OCI-LY1 (cell line): Measurements from ENCODE around the gene IFNAR2.
"Not testable (repeated sequence)": the region's sequence is repeated elsewhere in the genome, so short reads cannot be mapped to it uniquely, and the experiment has no call there.

ENCODE experiments used
- H2AFZ ChIP-seq: fragments of 200-600 bp; sonication (generic), shearing (Covaris generic); 2 replicates; pipeline ENCODE4 v1.6.0; 2014; ENCODE audit warnings: antibody characterized with exemption, mild to moderate bottlenecking, low read length
- H3F3A ChIP-seq: fragments of 200-600 bp; sonication (generic), shearing (Covaris generic); 2 replicates; pipeline ENCODE4 v1.6.0; 2014; ENCODE audit warnings: mild to moderate bottlenecking, antibody characterized with exemption, low read length, moderate library complexity; ENCODE audit not compliant: insufficient read depth
- H3K27ac ChIP-seq: fragments of 200-600 bp; sonication (generic); 2 replicates; pipeline ENCODE4 v1.5.1; 2014; ENCODE audit warnings: low read length, mixed run types, mild to moderate bottlenecking, low read depth; ENCODE audit not compliant: poor library complexity, severe bottlenecking
- H3K27me3 ChIP-seq: fragments of 200-600 bp; sonication (generic); 2 replicates; pipeline ENCODE4 v1.6.0; 2014; ENCODE audit warnings: antibody characterized with exemption, mild to moderate bottlenecking, low read length, moderate library complexity; ENCODE audit not compliant: insufficient read depth
- H3K36me3 ChIP-seq: fragments of 200-600 bp; sonication (generic); 2 replicates; pipeline ENCODE4 v1.6.1; 2014; ENCODE audit warnings: mild to moderate bottlenecking, antibody characterized with exemption, low read length, moderate library complexity, mixed read lengths; ENCODE audit not compliant: insufficient read depth
- H3K4me1 ChIP-seq: fragments of 200-600 bp; sonication (generic); 2 replicates; pipeline ENCODE4 v1.5.1; 2014; ENCODE audit warnings: mild to moderate bottlenecking, low read length, moderate library complexity; ENCODE audit not compliant: insufficient read depth, severe bottlenecking
- H3K4me2 ChIP-seq: fragments of 200-600 bp; sonication (generic), shearing (Covaris generic); 2 replicates; pipeline ENCODE4 v1.6.1; 2014; ENCODE audit warnings: low read length
- H3K4me3 ChIP-seq: fragments of 200-600 bp; sonication (generic); 2 replicates; pipeline ENCODE4 v1.5.1; 2014; ENCODE audit warnings: low read length, low read depth, mild to moderate bottlenecking, mixed read lengths; ENCODE audit not compliant: poor library complexity, severe bottlenecking
- H3K79me2 ChIP-seq: fragments of 200-600 bp; shearing (Covaris generic); 2 replicates; pipeline ENCODE4 v1.6.1; 2016; ENCODE audit warnings: mixed run types, low read length, mixed read lengths; ENCODE audit not compliant: insufficient read depth
- H3K9ac ChIP-seq: fragments of 200-600 bp; sonication (generic), shearing (Covaris generic); 2 replicates; pipeline ENCODE4 v1.6.1; 2014; ENCODE audit warnings: mild to moderate bottlenecking, low read length, mixed read lengths
- H3K9me2 ChIP-seq: fragments of 200-600 bp; sonication (generic), shearing (Covaris generic); 2 replicates; pipeline ENCODE4 v1.6.1; 2014; ENCODE audit warnings: low read depth, mild to moderate bottlenecking, low read length, mixed read lengths
- H3K9me3 ChIP-seq: fragments of 200-600 bp; shearing (Covaris generic); 2 replicates; pipeline ENCODE4 v1.6.1; 2014; ENCODE audit warnings: low read length, mixed read lengths
- H4K20me1 ChIP-seq: fragments of 200-600 bp; sonication (generic), shearing (Covaris generic); 2 replicates; pipeline ENCODE4 v1.6.0; 2016; ENCODE audit warnings: mild to moderate bottlenecking, low read length; ENCODE audit not compliant: insufficient read depth
- EZH2 ChIP-seq: fragments of 200-600 bp; sonication (generic), shearing (Covaris generic); IDR thresholded peaks from 2 replicates; pipeline ENCODE4 v1.8.0; 2017; ENCODE audit warnings: borderline replicate concordance, mixed run types, mild to moderate bottlenecking, antibody characterized with exemption, low read length, moderate library complexity, mixed read lengths
- TF ChIP-seq, protein P1 (sequence below): fragments of 200-600 bp; sonication (generic), shearing (Covaris generic); IDR thresholded peaks from 2 replicates; pipeline ENCODE4 v1.5.1; 2017; ENCODE audit warnings: mild to moderate bottlenecking, antibody characterized with exemption, low read length, moderate library complexity, mixed read lengths

The IFNAR2 gene

DNA sequence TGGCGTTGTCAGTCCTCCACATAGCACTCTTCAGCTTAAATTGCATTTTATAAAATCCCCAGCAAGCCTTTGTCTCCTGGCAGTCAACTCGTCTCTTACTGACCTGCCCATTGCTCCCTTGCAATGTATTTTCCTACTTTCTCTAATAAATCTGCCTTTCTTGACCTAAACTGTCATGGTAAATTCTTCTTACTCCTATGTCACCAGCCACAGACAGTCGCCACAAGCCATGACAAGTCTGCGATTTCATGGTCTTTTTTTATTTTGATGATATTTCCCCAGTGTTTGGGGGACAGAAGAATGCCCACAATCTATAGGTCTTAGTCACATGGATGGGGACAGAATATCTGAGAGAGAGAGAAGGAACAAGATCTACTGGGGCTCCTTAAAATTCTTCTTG lies 8.4 kb downstream of the IFNAR2 start:
- H3K4me3 ChIP-seq: peak overlapping the region; percentile 29
- TF ChIP-seq, protein P1, sequence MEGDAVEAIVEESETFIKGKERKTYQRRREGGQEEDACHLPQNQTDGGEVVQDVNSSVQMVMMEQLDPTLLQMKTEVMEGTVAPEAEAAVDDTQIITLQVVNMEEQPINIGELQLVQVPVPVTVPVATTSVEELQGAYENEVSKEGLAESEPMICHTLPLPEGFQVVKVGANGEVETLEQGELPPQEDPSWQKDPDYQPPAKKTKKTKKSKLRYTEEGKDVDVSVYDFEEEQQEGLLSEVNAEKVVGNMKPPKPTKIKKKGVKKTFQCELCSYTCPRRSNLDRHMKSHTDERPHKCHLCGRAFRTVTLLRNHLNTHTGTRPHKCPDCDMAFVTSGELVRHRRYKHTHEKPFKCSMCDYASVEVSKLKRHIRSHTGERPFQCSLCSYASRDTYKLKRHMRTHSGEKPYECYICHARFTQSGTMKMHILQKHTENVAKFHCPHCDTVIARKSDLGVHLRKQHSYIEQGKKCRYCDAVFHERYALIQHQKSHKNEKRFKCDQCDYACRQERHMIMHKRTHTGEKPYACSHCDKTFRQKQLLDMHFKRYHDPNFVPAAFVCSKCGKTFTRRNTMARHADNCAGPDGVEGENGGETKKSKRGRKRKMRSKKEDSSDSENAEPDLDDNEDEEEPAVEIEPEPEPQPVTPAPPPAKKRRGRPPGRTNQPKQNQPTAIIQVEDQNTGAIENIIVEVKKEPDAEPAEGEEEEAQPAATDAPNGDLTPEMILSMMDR: no peak
- no peak for TF ChIP-seq EZH2
- no peak overlapping the region for H2AFZ ChIP-seq

DNA sequence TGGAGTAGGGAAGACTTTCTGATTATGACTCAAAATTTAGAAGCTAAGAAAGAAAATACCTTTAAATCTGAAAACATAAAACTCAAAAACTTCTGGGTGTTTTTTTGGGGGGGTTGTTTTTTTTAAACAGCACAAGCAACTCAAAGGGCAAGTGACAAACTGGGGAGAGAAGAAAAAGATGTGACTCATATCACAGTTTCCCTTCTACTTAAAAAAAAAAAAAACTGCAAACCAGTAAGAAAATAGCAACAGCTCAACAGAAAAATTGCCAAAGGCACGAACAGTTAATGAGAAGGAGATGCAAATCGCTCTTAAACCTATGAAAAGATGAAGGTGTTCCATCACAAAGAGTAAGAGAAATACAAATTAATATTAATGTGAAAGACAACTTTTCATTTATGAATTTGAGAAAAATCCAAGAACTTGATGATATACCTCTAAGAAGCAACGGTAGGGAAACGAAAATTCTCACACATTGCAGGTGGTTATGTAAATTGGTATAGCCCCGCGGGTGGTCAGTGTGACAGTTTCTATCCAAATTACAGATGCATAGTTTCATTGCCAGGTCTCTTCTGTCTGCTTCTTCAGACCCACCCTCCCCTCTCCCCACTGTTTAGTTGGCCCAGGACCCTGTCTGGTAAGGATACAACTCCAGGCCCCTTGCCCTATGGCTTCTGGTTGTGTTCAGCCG lies 9.0 kb downstream of the IFNAR2 start:
- TF ChIP-seq, protein P1: no peak
- no peak for TF ChIP-seq EZH2
- peak overlapping the region; percentile 50 for H3K9ac ChIP-seq

More for the DNA sequence above, 8.4 kb downstream of the IFNAR2 start:
- H4K20me1 ChIP-seq: no peaks in the 10 kb centered on the region
- H3F3A ChIP-seq: no peaks in the 10 kb centered on the region
- peak overlapping the region; percentile 53 for H3K4me2 ChIP-seq
- H3K4me1 ChIP-seq: peaks cover 65% of the 10 kb centered on the region
- H3K79me2 ChIP-seq: peaks cover 66% of the 10 kb centered on the region
- H3K27ac ChIP-seq: peak overlapping the region; percentile 90
- peak overlapping the region; percentile 50 for H3K9ac ChIP-seq
- H3K9me3 ChIP-seq: 0 out of 2 replicates have a peak, but pooled peaks cover 2% of the 10 kb centered on the region
- no peaks in the 10 kb centered on the region for H3K27me3 ChIP-seq
- no peaks in the 10 kb centered on the region for H3K9me2 ChIP-seq
- peaks cover 79% of the 10 kb centered on the region for H3K36me3 ChIP-seq

DNA sequence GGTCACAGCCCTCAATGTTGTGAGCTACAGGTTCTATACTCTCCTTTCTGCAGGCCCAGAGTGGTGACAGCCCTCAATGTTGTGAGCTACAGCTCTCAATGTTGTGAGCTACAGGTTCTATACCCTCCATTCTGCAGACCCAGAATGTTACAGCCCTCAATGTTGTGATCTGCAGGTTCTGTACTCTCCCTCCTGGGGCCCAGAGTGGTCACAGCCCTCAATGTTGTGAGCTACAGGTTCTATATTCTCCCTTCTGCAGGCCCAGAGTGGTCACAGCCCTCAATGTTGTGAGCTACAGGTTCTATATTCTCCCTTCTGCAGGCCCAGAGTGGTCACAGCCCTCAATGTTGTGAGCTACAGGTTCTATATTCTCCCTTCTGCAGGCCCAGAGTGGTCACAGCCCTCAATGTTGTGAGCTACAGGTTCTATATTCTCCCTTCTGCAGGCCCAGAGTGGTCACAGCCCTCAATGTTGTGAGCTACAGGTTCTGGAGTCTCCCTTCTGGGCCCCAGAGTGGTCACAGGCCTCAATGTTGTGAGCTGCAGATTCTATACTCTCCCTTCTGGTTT lies 9.9 kb downstream of the IFNAR2 start:
- peak overlapping the region; percentile 53 for H3K4me2 ChIP-seq
- peak overlapping the region; percentile 90 for H3K27ac ChIP-seq
- H3K9me3 ChIP-seq, H2AFZ ChIP-seq, H4K20me1 ChIP-seq, H3K27me3 ChIP-seq, H3K9me2 ChIP-seq, H3F3A ChIP-seq: not testable (repeated sequence)
- peak overlapping the region; percentile 48; the same call in 1 of the 2 replicates for H3K9ac ChIP-seq
- peaks cover 80% of the 10 kb centered on the region for H3K36me3 ChIP-seq
- H3K79me2 ChIP-seq: peaks cover 51% of the 10 kb centered on the region
- H3K4me1 ChIP-seq: peaks cover 50% of the 10 kb centered on the region
- H3K4me3 ChIP-seq: peak overlapping the region; percentile 29

More for the DNA sequence above, 9.0 kb downstream of the IFNAR2 start:
- Histone ChIP-seq H3K4me2 (peak overlapping the region; percentile 53), H3F3A (no peaks in the 10 kb centered on the region), H3K36me3 (peaks cover 79% of the 10 kb centered on the region), H3K27ac (peak overlapping the region; percentile 90), H3K9me2 (no peaks in the 10 kb centered on the region), H3K9me3 (0 out of 2 replicates have a peak, but pooled peaks cover 2% of the 10 kb centered on the region), H2AFZ (no peak overlapping the region), H3K79me2 (peaks cover 61% of the 10 kb centered on the region), H3K4me3 (peak overlapping the region; percentile 29), H3K27me3 (no peaks in the 10 kb centered on the region), H3K4me1 (peaks cover 59% of the 10 kb centered on the region), H4K20me1 (no peaks in the 10 kb centered on the region)
